Neural progenitor cell (in vitro differentiated cells): ENCODE results near the gene GADD45B. TPM values are rescaled to one million over a fixed set of nuclear protein-coding genes. Genes with fewer than 3 reads are reported as not detected.

Source experiments
- DNase-seq: peaks from one replicate; pipeline ENCODE4 v3.0.0-alpha.2; 2016; ENCODE audit warnings: low spot score
- H2AFZ ChIP-seq: fragments of 200-600 bp; sonication (generic); replicated peaks from 2 replicates; pipeline ENCODE4 v1.6.1; 2016; ENCODE audit warnings: antibody characterized with exemption
- H3F3A ChIP-seq: fragments of 200-600 bp; sonication (generic); 2 replicates; pipeline ENCODE4 v1.6.1; 2016; ENCODE audit warnings: antibody characterized with exemption, low read depth
- H3K27ac ChIP-seq: fragments of 200-600 bp; sonication (generic); 2 replicates; pipeline ENCODE4 v1.5.1; 2016; ENCODE audit warnings: mild to moderate bottlenecking
- H3K27me3 ChIP-seq: fragments of 200-600 bp; sonication (generic); 2 replicates; pipeline ENCODE4 v1.6.1; 2016; ENCODE audit warnings: mild to moderate bottlenecking, moderate library complexity
- H3K36me3 ChIP-seq: fragments of 200-600 bp; sonication (generic); 2 replicates; pipeline ENCODE4 v1.5.1; 2016
- H3K4me1 ChIP-seq: fragments of 200-600 bp; sonication (generic); 2 replicates; pipeline ENCODE4 v1.6.1; 2016; ENCODE audit warnings: mixed run types
- H3K4me2 ChIP-seq: fragments of 200-600 bp; sonication (generic); 2 replicates; pipeline ENCODE4 v1.6.1; 2016
- H3K4me3 ChIP-seq: fragments of 200-600 bp; sonication (generic); 2 replicates; pipeline ENCODE4 v1.5.1; 2016
- H3K79me2 ChIP-seq: fragments of 200-600 bp; sonication (generic); 2 replicates; pipeline ENCODE4 v1.6.1; 2016; ENCODE audit warnings: low read depth
- H3K9ac ChIP-seq: fragments of 200-600 bp; sonication (generic); 2 replicates; pipeline ENCODE4 v1.6.1; 2016
- H3K9me3 ChIP-seq: fragments of 200-600 bp; sonication (generic); 2 replicates; pipeline ENCODE4 v1.5.1; 2016; ENCODE audit warnings: low read depth
- H4K20me1 ChIP-seq: fragments of 200-600 bp; sonication (generic); 2 replicates; pipeline ENCODE4 v1.6.1; 2016; ENCODE audit warnings: low read depth
- H3K27ac Mint-ChIP-seq: 3 replicates; pipeline ENCODE4 v1.8.0; 2021; ENCODE audit warnings: mixed read lengths
- H3K27me3 Mint-ChIP-seq: 2 replicates; pipeline ENCODE4 v1.8.0; 2022; ENCODE audit warnings: low read depth, mild to moderate bottlenecking, inconsistent platforms, moderate library complexity, mixed read lengths; ENCODE audit not compliant: insufficient read depth
- H3K36me3 Mint-ChIP-seq: 3 replicates; pipeline ENCODE4 v1.8.0; 2021; ENCODE audit warnings: mixed read lengths
- H3K4me1 Mint-ChIP-seq: 3 replicates; pipeline ENCODE4 v1.8.0; 2021; ENCODE audit warnings: mixed read lengths
- H3K4me3 Mint-ChIP-seq: 3 replicates; pipeline ENCODE4 v1.8.0; 2021; ENCODE audit warnings: mild to moderate bottlenecking, moderate library complexity, mixed read lengths
- H3K9me3 Mint-ChIP-seq: 3 replicates; pipeline ENCODE4 v1.8.0; 2020; ENCODE audit warnings: mixed read lengths
- EZH2 ChIP-seq: fragments of 200-600 bp; sonication (generic); IDR thresholded peaks from 2 replicates; pipeline ENCODE4 v1.6.1; 2017; ENCODE audit warnings: antibody characterized with exemption, mild to moderate bottlenecking, moderate library complexity
- EZH2phosphoT487 ChIP-seq: fragments of 200-600 bp; sonication (generic); IDR thresholded peaks from 2 replicates; pipeline ENCODE4 v1.6.1; 2017; ENCODE audit warnings: antibody characterized with exemption
- total RNA-seq: library from RNA; depleted of rRNA; stranded (reverse); fragments of >200 nt; gene quantifications from 2 replicates; pipeline ENCODE4 v1.2.3, GENCODE V29; 2015; ENCODE audit warnings: low replicate concordance
- TF ChIP-seq, protein P1 (sequence below): fragments of 200-600 bp; sonication (generic); IDR thresholded peaks from 2 replicates; pipeline ENCODE4 v1.5.1; 2017; ENCODE audit warnings: antibody characterized with exemption, mild to moderate bottlenecking

GADD45B gene
- total RNA-seq, 1 donor from 2014 or later, result 6.2 TPM

DNA sequence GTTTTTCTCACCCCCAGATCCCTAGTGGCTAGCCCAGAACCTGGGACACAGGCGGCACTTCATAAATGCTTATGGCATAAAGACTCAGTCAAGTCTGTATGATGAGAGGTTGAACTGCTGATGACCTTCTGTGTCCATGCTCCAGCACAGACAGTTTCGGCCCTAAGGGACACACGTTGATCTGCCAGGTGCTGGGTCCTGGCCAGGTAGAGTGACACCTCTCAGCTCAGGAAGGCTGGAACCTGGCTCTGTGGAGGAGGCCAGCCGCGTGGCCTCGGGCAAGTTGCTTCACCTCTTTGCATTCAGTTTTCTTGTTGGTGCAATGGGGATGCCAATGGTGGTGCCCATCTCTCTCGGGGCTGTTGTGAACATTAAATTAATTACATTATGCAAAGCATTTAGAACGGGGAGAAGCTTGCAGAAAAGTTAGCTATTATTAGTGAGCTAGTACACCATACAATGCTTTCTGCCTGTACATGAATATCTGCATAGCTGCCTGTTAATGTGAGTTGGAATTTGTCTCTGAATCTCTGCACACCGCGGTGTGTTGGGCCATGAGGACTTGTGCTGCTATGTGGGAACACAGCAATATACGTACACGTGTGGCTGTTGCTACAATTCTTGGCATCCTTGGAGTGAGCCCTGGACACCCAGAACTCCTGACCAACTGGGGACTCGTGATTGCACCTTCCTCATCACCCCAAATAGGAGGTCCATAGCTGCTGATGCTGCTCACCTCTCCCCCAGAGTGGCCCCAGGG lies 8.4 kb downstream of the GADD45B start:
- Histone ChIP-seq H3K27ac (no peak overlapping the region), H3K4me3 (no peak overlapping the region), H3K36me3 (no peaks in the 10 kb centered on the region), H3K27me3 (peaks cover 42% of the 10 kb centered on the region), H2AFZ (no peak overlapping the region), H3K79me2 (no peaks in the 10 kb centered on the region), H4K20me1 (no peaks in the 10 kb centered on the region), H3K9me3 (no peaks in the 10 kb centered on the region), H3K4me1 (no peaks in the 10 kb centered on the region), H3F3A (peaks cover 7% of the 10 kb centered on the region), H3K9ac (no peak overlapping the region), H3K4me2 (no peak overlapping the region)
- H3K4me1 Mint-ChIP-seq, result no peaks in the 10 kb centered on the region
- H3K9me3 Mint-ChIP-seq, result peaks cover 2% of the 10 kb centered on the region
- no peak overlapping the region for H3K27ac Mint-ChIP-seq
- no peak overlapping the region for H3K4me3 Mint-ChIP-seq
- peaks cover 43% of the 10 kb centered on the region for H3K27me3 Mint-ChIP-seq
- TF ChIP-seq EZH2 (no peak), EZH2phosphoT487 (no peak)
- TF ChIP-seq, protein P1, sequence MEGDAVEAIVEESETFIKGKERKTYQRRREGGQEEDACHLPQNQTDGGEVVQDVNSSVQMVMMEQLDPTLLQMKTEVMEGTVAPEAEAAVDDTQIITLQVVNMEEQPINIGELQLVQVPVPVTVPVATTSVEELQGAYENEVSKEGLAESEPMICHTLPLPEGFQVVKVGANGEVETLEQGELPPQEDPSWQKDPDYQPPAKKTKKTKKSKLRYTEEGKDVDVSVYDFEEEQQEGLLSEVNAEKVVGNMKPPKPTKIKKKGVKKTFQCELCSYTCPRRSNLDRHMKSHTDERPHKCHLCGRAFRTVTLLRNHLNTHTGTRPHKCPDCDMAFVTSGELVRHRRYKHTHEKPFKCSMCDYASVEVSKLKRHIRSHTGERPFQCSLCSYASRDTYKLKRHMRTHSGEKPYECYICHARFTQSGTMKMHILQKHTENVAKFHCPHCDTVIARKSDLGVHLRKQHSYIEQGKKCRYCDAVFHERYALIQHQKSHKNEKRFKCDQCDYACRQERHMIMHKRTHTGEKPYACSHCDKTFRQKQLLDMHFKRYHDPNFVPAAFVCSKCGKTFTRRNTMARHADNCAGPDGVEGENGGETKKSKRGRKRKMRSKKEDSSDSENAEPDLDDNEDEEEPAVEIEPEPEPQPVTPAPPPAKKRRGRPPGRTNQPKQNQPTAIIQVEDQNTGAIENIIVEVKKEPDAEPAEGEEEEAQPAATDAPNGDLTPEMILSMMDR, result no peak
- H3K36me3 Mint-ChIP-seq, result no peaks in the 10 kb centered on the region
- DNase-seq, result no peak

DNA sequence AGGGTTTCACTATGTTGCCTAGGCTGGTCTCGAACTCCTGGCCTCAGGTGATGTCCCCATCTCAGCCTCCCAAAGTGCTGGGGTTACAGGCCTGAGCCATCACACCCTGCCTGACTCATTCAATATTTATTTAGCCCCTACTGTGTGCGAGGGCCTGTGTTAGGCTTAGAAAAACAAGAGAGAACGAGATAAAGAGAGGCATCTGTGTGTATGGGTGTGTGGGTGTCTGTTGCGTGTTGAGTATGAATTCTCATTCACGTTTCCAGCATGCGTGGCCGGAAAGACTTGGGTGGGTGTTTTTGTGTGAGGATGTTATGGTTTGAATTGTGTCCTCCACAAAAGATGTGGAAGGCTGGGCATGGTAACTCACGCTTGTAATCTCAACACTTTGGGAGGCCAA lies 9.5 kb downstream of the GADD45B start:
- H3K4me1 Mint-ChIP-seq, result peaks cover 5% of the 10 kb centered on the region
- Histone ChIP-seq H3K4me3 (no peak overlapping the region), H3K79me2 (no peaks in the 10 kb centered on the region), H3F3A (peaks cover 10% of the 10 kb centered on the region), H3K4me2 (no peak overlapping the region), H3K36me3 (no peaks in the 10 kb centered on the region), H2AFZ (no peak overlapping the region), H3K9me3 (no peaks in the 10 kb centered on the region), H3K4me1 (no peaks in the 10 kb centered on the region), H3K27ac (no peak overlapping the region), H3K27me3 (peaks cover 42% of the 10 kb centered on the region), H4K20me1 (no peaks in the 10 kb centered on the region), H3K9ac (no peak overlapping the region)
- TF ChIP-seq, protein P1, result no peak
- no peaks in the 10 kb centered on the region for H3K36me3 Mint-ChIP-seq
- H3K27me3 Mint-ChIP-seq, result peaks cover 41% of the 10 kb centered on the region
- no peak overlapping the region for H3K27ac Mint-ChIP-seq
- peaks cover 6% of the 10 kb centered on the region for H3K9me3 Mint-ChIP-seq
- no peak overlapping the region for H3K4me3 Mint-ChIP-seq
- DNase-seq, result no peak

DNA sequence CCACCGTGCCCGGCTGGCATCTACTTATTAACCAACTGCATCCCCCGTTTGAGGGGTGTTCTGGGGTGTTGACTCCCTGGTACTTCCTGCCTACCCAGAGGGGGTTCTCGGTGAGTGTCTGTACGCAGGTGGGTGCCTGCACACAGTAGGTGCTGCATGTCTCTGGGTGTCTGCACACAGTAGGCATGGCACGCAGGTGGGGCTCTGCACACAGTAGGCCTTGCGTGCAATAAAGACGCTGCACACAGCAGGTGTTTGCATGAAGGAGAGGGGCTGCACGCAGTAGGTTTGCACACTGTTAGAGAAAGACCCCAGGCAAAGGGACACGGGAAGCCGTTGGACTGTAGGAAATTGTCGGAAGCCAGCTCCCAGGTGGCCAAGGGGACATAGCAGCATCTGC lies 11.2 kb downstream of the GADD45B start:
- no peak overlapping the region for H3K27ac Mint-ChIP-seq
- DNase-seq, result no peak
- Histone ChIP-seq H3F3A (peaks cover 10% of the 10 kb centered on the region), H2AFZ (no peak overlapping the region), H3K4me2 (no peak overlapping the region), H3K4me3 (no peak overlapping the region), H4K20me1 (no peaks in the 10 kb centered on the region), H3K9me3 (no peaks in the 10 kb centered on the region), H3K27me3 (peaks cover 55% of the 10 kb centered on the region), H3K27ac (no peak overlapping the region), H3K4me1 (no peaks in the 10 kb centered on the region), H3K79me2 (no peaks in the 10 kb centered on the region), H3K36me3 (no peaks in the 10 kb centered on the region), H3K9ac (no peak overlapping the region)
- peak overlapping the region; percentile 36 for H3K4me3 Mint-ChIP-seq
- TF ChIP-seq EZH2 (no peak), EZH2phosphoT487 (no peak)
- TF ChIP-seq, protein P1, result no peak
- peaks cover 43% of the 10 kb centered on the region for H3K27me3 Mint-ChIP-seq
- peaks cover 9% of the 10 kb centered on the region for H3K4me1 Mint-ChIP-seq
- peaks cover 6% of the 10 kb centered on the region for H3K9me3 Mint-ChIP-seq
- H3K36me3 Mint-ChIP-seq, result no peaks in the 10 kb centered on the region
